Activated CD8-positive, alpha-beta memory T cell treated with anti-CD3 and anti-CD28 coated beads, Interleukin-2, amount 50 U/mL, for 4 hours (primary cell): ENCODE data around the gene LRRC74B.
"Not testable (repeated sequence)": the region's sequence is repeated elsewhere in the genome, so short reads cannot be mapped to it uniquely, and the experiment has no call there.

Source experiments
- DNase-seq: peaks from one replicate; pipeline ENCODE4 v3.0.0-alpha.2; 2020

Gene LRRC74B

GRCh38 chr22:21080435-21081137, 34.8 kb downstream of the LRRC74B start:
- no peak for DNase-seq

GRCh38 chr22:21082248-21082647, 36.5 kb downstream of the LRRC74B start:
- no peak for DNase-seq

GRCh38 chr22:21087119-21087518, 41.4 kb downstream of the LRRC74B start:
- no peak for DNase-seq

GRCh38 chr22:21087926-21088325, 42.2 kb downstream of the LRRC74B start:
- not testable (repeated sequence) for DNase-seq

GRCh38 chr22:21091220-21091619, 45.5 kb downstream of the LRRC74B start:
- not testable (repeated sequence) for DNase-seq

- no peak for DNase-seq
These were observed 47.2 kb downstream of the LRRC74B start for GRCh38 chr22:21092797-21093554.

GRCh38 chr22:21093555-21094137, 47.9 kb downstream of the LRRC74B start:
- not testable (repeated sequence) for DNase-seq

- DNase-seq = no peak
These were observed 49.4 kb downstream of the LRRC74B start for GRCh38 chr22:21094911-21095772.

GRCh38 chr22:21095773-21096107, 50.0 kb downstream of the LRRC74B start:
- no peak for DNase-seq

- DNase-seq = not testable (repeated sequence)
These were observed 51.1 kb downstream of the LRRC74B start for GRCh38 chr22:21096878-21097277.

- no peak for DNase-seq
These were observed 52.4 kb downstream of the LRRC74B start for GRCh38 chr22:21098099-21098671.

- DNase-seq = no peak
These were observed 53.8 kb downstream of the LRRC74B start for GRCh38 chr22:21099578-21099977.

- DNase-seq = no peak
These were observed 54.6 kb downstream of the LRRC74B start for GRCh38 chr22:21100149-21101032.

GRCh38 chr22:21101877-21102638, 56.3 kb downstream of the LRRC74B start:
- no peak for DNase-seq

- DNase-seq = peak; percentile 74
These were observed 57.0 kb downstream of the LRRC74B start for GRCh38 chr22:21102659-21103267.

- DNase-seq = no peak
These were observed 57.9 kb downstream of the LRRC74B start for GRCh38 chr22:21103633-21104032.

- DNase-seq = no peak
These were observed 58.5 kb downstream of the LRRC74B start for GRCh38 chr22:21104126-21104691.

GRCh38 chr22:21105294-21105693, 59.5 kb downstream of the LRRC74B start:
- no peak for DNase-seq

GRCh38 chr22:21106000-21106399, 60.3 kb downstream of the LRRC74B start:
- no peak for DNase-seq
